ENCODE results near the gene GALK2.

Gene GALK2

DNA sequence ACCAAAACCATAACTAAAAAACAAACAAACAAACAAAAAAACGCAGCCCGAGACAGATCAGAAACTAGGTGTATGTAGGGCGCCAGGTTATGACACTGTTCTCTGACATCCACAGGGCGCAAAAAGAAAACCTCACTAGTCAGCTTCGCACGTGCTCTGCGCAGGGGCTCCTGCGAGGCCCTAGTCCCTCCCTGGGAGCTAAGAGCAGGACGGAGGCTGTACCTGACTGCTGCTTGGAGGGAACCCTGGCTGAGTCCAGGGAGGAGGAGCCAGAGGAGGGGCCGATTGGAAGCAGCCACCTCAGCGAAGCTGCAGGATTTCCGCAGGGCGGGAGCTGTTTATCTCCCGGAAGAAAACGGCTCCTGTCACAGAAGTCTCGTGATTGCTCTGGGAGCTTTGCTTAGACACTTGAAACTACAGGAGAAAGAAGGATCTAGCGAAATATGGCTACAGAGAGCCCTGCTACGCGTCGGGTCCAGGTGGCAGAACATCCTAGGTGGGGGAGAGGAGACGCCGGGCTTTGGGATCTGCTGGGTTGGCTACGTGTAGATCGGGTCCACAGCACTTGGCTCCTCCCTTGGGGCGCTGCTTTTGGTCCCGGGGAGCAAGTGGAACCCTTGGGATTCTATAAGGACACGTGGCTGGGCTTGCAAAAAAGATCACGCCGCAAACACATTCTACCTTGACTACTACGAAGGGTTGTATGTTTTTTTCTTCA lies at the start of gene GALK2:
TSS of gene GALK2 (plus strand) at position 368 of the 718 bp plus-strand sequence. CDS start at position 444, 76 bp downstream.
- H3K4me3 ChIP-seq (ENCODE audit: low read depth, low read length): peak within 1 kb of the TSS; percentile 66
- TF ChIP-seq, protein P1, sequence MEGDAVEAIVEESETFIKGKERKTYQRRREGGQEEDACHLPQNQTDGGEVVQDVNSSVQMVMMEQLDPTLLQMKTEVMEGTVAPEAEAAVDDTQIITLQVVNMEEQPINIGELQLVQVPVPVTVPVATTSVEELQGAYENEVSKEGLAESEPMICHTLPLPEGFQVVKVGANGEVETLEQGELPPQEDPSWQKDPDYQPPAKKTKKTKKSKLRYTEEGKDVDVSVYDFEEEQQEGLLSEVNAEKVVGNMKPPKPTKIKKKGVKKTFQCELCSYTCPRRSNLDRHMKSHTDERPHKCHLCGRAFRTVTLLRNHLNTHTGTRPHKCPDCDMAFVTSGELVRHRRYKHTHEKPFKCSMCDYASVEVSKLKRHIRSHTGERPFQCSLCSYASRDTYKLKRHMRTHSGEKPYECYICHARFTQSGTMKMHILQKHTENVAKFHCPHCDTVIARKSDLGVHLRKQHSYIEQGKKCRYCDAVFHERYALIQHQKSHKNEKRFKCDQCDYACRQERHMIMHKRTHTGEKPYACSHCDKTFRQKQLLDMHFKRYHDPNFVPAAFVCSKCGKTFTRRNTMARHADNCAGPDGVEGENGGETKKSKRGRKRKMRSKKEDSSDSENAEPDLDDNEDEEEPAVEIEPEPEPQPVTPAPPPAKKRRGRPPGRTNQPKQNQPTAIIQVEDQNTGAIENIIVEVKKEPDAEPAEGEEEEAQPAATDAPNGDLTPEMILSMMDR (IDR thresholded peaks at IDR 0.05; ENCODE audit: low read depth, low read length, missing control alignments): no peak
- peak; percentile 81 for DNase-seq (ENCODE audit: low read depth)

DNA sequence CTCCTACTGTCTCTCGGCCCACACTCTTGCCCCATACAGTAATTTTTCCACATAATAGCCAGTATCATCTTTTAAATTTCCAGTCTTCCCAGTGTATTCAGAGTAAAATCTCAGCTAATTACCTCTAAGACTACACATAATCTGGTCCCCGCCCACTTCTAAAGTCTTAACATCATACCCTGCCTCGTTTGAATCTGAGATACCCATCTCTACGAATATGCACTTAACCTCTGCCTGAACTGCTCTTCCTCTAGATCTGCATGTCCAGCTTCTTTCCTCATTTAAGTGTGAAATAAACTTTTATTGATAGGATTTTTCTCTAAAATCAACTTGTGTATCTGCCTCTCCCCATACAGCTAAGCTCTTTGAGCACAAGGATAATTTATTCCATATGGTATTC lies 49.2 kb upstream of the GALK2 start:
- TF ChIP-seq, protein P1 (IDR thresholded peaks at IDR 0.05; ENCODE audit: low read depth, low read length, missing control alignments): no peak
- DNase-seq (ENCODE audit: low read depth): no peak

DNA sequence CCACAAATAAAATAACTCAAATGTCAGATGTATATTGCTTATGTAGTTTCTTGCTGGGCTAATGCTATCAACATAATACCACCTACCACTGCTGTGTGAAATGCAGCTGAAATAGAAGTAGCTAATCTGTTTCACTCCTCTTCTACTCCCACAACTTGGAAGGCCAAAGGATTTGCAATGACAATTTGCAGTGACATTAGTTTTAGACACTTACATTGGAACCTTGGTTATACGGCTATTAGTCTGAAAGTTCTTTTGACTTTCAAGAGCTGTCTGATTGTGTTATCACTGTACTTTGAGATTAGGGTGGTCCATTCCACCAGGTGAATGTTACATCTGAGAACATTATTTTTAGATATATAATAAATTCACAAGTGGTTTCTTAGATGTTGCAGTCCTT lies 48.1 kb upstream of the GALK2 start:
- TF ChIP-seq, protein P1 (IDR thresholded peaks at IDR 0.05; ENCODE audit: low read depth, low read length, missing control alignments): no peak
- no peak overlapping the region for H3K4me3 ChIP-seq (ENCODE audit: low read depth, low read length)
- no peak for DNase-seq (ENCODE audit: low read depth)

More for the DNA sequence above, 49.2 kb upstream of the GALK2 start:
- no peak overlapping the region for H3K4me3 ChIP-seq (ENCODE audit: low read depth, low read length)

DNA sequence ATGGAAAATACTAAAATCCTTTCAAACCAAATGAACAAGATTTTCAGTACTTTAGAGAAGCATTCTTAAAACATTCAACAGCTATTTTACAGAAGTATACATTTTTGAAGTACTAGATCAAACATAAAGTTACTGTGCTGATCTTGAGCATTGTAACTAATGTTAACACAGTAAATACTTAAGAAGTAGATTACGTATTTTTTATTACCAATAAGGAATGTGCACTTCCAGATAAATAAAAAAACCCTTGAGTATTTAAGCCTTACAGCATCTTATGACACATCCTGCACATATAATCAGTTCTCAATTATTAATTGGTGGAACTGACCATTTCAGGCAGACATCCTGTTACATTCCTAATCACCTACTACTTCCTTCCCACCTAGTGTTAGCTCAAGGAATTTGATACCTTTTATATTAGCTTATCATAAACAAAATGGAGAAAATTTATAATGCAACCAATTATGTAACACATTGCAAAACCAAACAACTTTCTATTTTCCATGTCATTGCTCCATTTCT lies 47.4 kb upstream of the GALK2 start:
- TF ChIP-seq, protein P1 (IDR thresholded peaks at IDR 0.05; ENCODE audit: low read depth, low read length, missing control alignments): no peak
- DNase-seq (ENCODE audit: low read depth): no peak

DNA sequence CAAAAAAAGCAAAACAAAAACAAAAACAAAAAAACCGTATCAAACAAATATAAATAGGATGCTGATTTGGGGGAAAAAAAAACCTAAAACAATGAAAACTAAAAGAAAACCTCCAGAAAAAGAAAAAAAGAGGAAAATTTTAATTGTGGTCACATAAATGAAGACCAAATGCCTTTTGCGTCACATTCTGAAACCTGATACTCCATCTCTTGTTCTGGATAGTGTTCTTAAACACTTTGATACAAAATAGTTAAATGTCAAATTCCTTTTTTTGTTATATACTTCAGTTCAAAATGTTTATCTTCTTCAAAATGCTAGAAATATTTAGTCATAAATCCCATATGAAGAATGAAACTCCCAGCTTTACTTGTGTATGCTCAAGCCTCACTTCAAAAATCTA lies 45.7 kb upstream of the GALK2 start:
- no peak for DNase-seq (ENCODE audit: low read depth)
- no peak overlapping the region for H3K4me3 ChIP-seq (ENCODE audit: low read depth, low read length)
- TF ChIP-seq, protein P1 (IDR thresholded peaks at IDR 0.05; ENCODE audit: low read depth, low read length, missing control alignments): no peak

More for the DNA sequence above, 47.4 kb upstream of the GALK2 start:
- H3K4me3 ChIP-seq (ENCODE audit: low read depth, low read length): no peak overlapping the region

DNA sequence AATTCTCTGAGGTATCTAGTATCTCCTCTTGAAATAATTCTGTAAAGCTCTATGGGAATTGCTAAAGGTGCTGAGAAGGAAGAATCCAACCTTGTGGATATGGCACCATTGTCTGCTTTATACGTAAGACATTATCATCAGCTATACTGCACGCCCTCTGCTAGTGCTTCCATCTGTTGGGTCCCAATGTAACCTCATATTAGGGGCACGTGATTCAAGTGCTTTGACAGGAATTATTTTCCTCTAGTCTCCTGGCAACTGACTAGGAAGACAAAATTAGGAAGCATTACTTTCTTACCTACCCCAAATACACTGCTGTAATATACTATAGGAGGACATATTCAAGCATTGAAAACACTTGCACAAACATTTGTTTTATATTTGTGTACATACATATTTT lies 38.6 kb upstream of the GALK2 start:
- no peak for DNase-seq (ENCODE audit: low read depth)
- no peak overlapping the region for H3K4me3 ChIP-seq (ENCODE audit: low read depth, low read length)
- TF ChIP-seq, protein P1 (IDR thresholded peaks at IDR 0.05; ENCODE audit: low read depth, low read length, missing control alignments): no peak

All from GM12864 (cell line).